Keratinocyte (primary cell): ENCODE measurements around the gene ENTHD1.

Experiments used
- CTCF ChIP-seq, 3 experiments: IDR thresholded peaks in 1 of 3; conservative IDR thresholded peaks in 1 of 3; optimal IDR thresholded peaks in 1 of 3; 2 replicates in 2 of 3; 3 replicates in 1 of 3; pipeline versions ENCODE3 to v1.5.1; 2011; ENCODE audit warnings: low read length in 3 of 3, mild to moderate bottlenecking in 3 of 3, moderate library complexity in 2 of 3, control low read depth in 1 of 3, inconsistent platforms in 1 of 3; ENCODE audit not compliant: insufficient read depth in 2 of 3; ENCODE audit errors: extremely low read depth in 1 of 3
- EZH2 ChIP-seq: IDR thresholded peaks from one replicate; pipeline ENCODE4 v1.6.1; 2012; ENCODE audit warnings: inconsistent platforms, mild to moderate bottlenecking, low read length, moderate library complexity

- TF ChIP-seq CTCF (optimal IDR thresholded peaks at IDR 0.05 in 1 of 3, IDR thresholded peaks at IDR 0.05 in 1 of 3, conservative IDR thresholded peaks at IDR 0.05 in 1 of 3; ENCODE audit: extremely low read depth in 1 of 3, insufficient read depth in 2 of 3, low read length in 3 of 3) (no peak), EZH2 (no peak)
Observed at GRCh38 chr22:39904862-39905261, 11.3 kb upstream of the ENTHD1 start.
